Panc1 (cell line): ENCODE data around the gene NUP50. TPM values are rescaled to one million over a fixed set of nuclear protein-coding genes. Genes with fewer than 3 reads are reported as not detected.

ENCODE experiments used
- ATAC-seq: fragments of 200-7000 bp; cut with Tn5 transposase; 2 replicates; pipeline ENCODE4 v1.9.1; 2020; ENCODE audit warnings: mild to moderate bottlenecking, moderate library complexity
- BruUV-seq: library from RNA; stranded (reverse); fragments of 400-500 nt; replicated peaks from 2 replicates; lab custom pipeline; 2021; lab: Mats Ljungman, UMichigan
- CTCF ChIA-PET: fragments of 300-600 bp; sonication (Branson Sonifier 250); formaldehyde crosslinking; loops from one replicate; lab custom pipeline; 2022; ENCODE audit warnings: antibody characterized with exemption; lab: Charles Lee
- POLR2A ChIA-PET: fragments of 300-600 bp; sonication (Branson Sonifier 250); formaldehyde crosslinking; loops from one replicate; lab custom pipeline; 2022; ENCODE audit warnings: antibody characterized with exemption; lab: Charles Lee
- DNase-seq: peaks from one replicate; pipeline ENCODE4 v3.0.0-alpha.2; 2010; ENCODE audit warnings: low read depth, low spot score
- H3K27ac ChIP-seq: 2 replicates; pipeline ENCODE4 v1.5.1; 2011; ENCODE audit warnings: mild to moderate bottlenecking, low read length, inconsistent platforms
- H3K27me3 ChIP-seq: fragments of 200-500 bp; sonication (Bioruptor generic); 2 replicates; pipeline ENCODE4 v1.6.0; 2014; ENCODE audit warnings: low read length, inconsistent platforms; ENCODE audit not compliant: control insufficient read depth, insufficient read depth
- H3K36me3 ChIP-seq: fragments of 200-500 bp; sonication (Bioruptor generic); 2 replicates; pipeline ENCODE4 v1.5.1; 2014; ENCODE audit warnings: inconsistent platforms, mild to moderate bottlenecking, low read length, moderate library complexity; ENCODE audit not compliant: control insufficient read depth, insufficient read depth
- H3K4me1 ChIP-seq: 2 replicates; pipeline ENCODE4 v1.5.1; 2011; ENCODE audit warnings: inconsistent platforms, mild to moderate bottlenecking, low read length, moderate library complexity; ENCODE audit not compliant: control insufficient read depth, insufficient read depth
- H3K4me3 ChIP-seq, 2 experiments: 2 replicates each; pipeline ENCODE4 v1.5.1; 2011 to 2012; ENCODE audit warnings: low read depth in 2 of 2, low read length in 2 of 2, mild to moderate bottlenecking in 2 of 2, inconsistent platforms in 1 of 2, moderate library complexity in 1 of 2
- H3K9me3 ChIP-seq: fragments of 200-500 bp; sonication (Bioruptor generic); 2 replicates; pipeline ENCODE4 v1.5.1; 2014; ENCODE audit warnings: low read depth, mild to moderate bottlenecking, inconsistent platforms, low read length, moderate library complexity; ENCODE audit not compliant: control insufficient read depth, insufficient read depth
- CTCF ChIP-seq: fragments of 450-650 bp; IDR thresholded peaks from 2 replicates; pipeline ENCODE4 v1.5.1; 2017; ENCODE audit warnings: mild to moderate bottlenecking
- POLR2AphosphoS5 ChIP-seq: IDR thresholded peaks from 2 replicates; pipeline ENCODE4 v1.6.1; 2012; ENCODE audit warnings: mild to moderate bottlenecking, low read depth, low read length, moderate library complexity
- REST ChIP-seq, 2 experiments: IDR thresholded peaks; 2 replicates each; pipeline ENCODE4 v1.6.1; 2011 to 2012; ENCODE audit warnings: low read depth in 2 of 2, control low read depth in 1 of 2, low read length in 1 of 2, mild to moderate bottlenecking in 1 of 2, moderate library complexity in 1 of 2; ENCODE audit not compliant: insufficient read depth in 1 of 2
- SIN3A ChIP-seq: IDR thresholded peaks from 2 replicates; pipeline ENCODE4 v1.6.1; 2012; ENCODE audit warnings: low read depth, mild to moderate bottlenecking, low read length, moderate library complexity, borderline replicate concordance; ENCODE audit not compliant: insufficient read depth
- TCF7L2 ChIP-seq: IDR thresholded peaks from 2 replicates; pipeline ENCODE4 v1.6.1; 2011; ENCODE audit warnings: mild to moderate bottlenecking, low read depth, low read length, inconsistent platforms
- in situ Hi-C: cut with HindIII; loops from 2 replicates; pipeline ENCODE4 v1.10.0; 2016; ENCODE audit warnings: low sequenced_read_pairs, low pct_unique_long_range_greater_than_20kb
- intact Hi-C: fragments of 100-400 bp; cut with micrococcal nuclease; formaldehyde crosslinking; loops from one replicate; pipeline ENCODE4 v1.10.0; 2022; ENCODE audit not compliant: unreplicated experiment
- total RNA-seq: library from RNA; stranded (reverse); gene quantifications from one replicate; pipeline ENCODE4 v1.2.1, GENCODE V29; 2021; ENCODE audit not compliant: unreplicated experiment

NUP50 gene
- total RNA-seq, 1 experiment from 2014 or later: 52.1 TPM

- no peak; the same call in 1 of the 2 replicates for TF ChIP-seq POLR2AphosphoS5
- TF ChIP-seq REST (IDR thresholded peaks at IDR 0.05; ENCODE audit: insufficient read depth in 1 of 2, low read depth in 2 of 2, low read length in 1 of 2): no peak
- no peak for TF ChIP-seq TCF7L2
- TF ChIP-seq SIN3A: no peak
- TF ChIP-seq CTCF: no peak
- in situ Hi-C loops: no loop called here
- no peaks in the 10 kb centered on the region for H3K9me3 ChIP-seq
- DNase-seq (no peak), ATAC-seq (peak; percentile 29)
- H3K4me3 ChIP-seq: peak overlapping the region; percentile 80 to 90
- POLR2A ChIA-PET: interaction anchor here (0.5 kb wide), 1 partner anchor 1719 kb away, joined by 3 read pairs; no protein-coding TSS in a partner anchor
- H3K27me3 ChIP-seq: no peaks in the 10 kb centered on the region
- intact Hi-C loops: no loop called here
- H3K4me1 ChIP-seq: peaks cover 18% of the 10 kb centered on the region
- no TSS peak for BruUV-seq
- CTCF ChIA-PET: no interaction called here
- peak overlapping the region; percentile 91 for H3K27ac ChIP-seq
- H3K36me3 ChIP-seq: peaks cover 9% of the 10 kb centered on the region
Measured at GRCh38 chr22:45163099-45163450, 650 bp upstream of the NUP50 start.

GRCh38 chr22:45164270-45165088 lies 754 bp downstream of the NUP50 start:
- in situ Hi-C loops (no loop called here), intact Hi-C loops (no loop called here)
- Histone ChIP-seq H3K9me3 (no peaks in the 10 kb centered on the region), H3K4me3 (peak overlapping the region; percentile 80 to 90), H3K4me1 (peaks cover 15% of the 10 kb centered on the region), H3K27me3 (no peaks in the 10 kb centered on the region), H3K36me3 (peaks cover 16% of the 10 kb centered on the region), H3K27ac (peak overlapping the region; percentile 75)
- BruUV-seq: no TSS peak
- DNase-seq: no peak
- CTCF ChIA-PET: interaction anchor here (0.6 kb wide), 1 partner anchor 368 kb away, joined by 3 read pairs; no protein-coding TSS in a partner anchor
- POLR2A ChIA-PET: no interaction called here
- ATAC-seq: peak; percentile 78
- no peak for TF ChIP-seq SIN3A
- no peak for TF ChIP-seq CTCF
- no peak for TF ChIP-seq TCF7L2
- no peak for TF ChIP-seq REST (IDR thresholded peaks at IDR 0.05; ENCODE audit: insufficient read depth in 1 of 2, low read depth in 2 of 2, low read length in 1 of 2)
- no peak for TF ChIP-seq POLR2AphosphoS5
